Stimulated activated CD8-positive, alpha-beta memory T cell treated with anti-CD3 and anti-CD28 coated beads, Interleukin-2, amount 100 ng/mL, for 48 hours (primary cell): ENCODE measurements around the gene DYNC2H1.
"Not testable (repeated sequence)": the region's sequence is repeated elsewhere in the genome, so short reads cannot be mapped to it uniquely, and the experiment has no call there.

ENCODE experiments used
- DNase-seq, 2 donors: peaks; one replicate each; pipeline ENCODE4 v3.0.0-alpha.2; 2020; ENCODE audit warnings: low read depth in 2 of 2

Gene DYNC2H1

GRCh38 chr11:103141986-103142385, 32.8 kb downstream of the DYNC2H1 start:
- DNase-seq = not testable (repeated sequence)

DNA sequence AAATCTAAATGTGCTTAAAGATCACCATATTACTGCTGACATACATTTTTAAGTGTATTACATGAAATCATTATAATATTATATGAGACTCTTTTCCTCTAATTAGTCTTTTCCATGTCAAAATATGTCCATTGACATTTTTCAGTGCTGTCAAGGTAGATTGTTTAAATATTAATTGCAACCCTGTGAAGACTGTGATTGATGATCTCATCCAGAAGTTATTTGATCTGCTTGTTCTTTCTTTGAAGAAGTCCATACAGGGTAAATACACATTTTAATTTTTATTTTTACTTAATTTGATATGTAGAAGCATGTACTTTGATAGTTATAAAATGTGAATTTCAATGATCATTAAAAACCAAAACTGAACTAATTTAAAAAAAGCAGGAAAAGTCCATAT, 38.4 kb downstream of the DYNC2H1 start:
- DNase-seq = no peak

DNA sequence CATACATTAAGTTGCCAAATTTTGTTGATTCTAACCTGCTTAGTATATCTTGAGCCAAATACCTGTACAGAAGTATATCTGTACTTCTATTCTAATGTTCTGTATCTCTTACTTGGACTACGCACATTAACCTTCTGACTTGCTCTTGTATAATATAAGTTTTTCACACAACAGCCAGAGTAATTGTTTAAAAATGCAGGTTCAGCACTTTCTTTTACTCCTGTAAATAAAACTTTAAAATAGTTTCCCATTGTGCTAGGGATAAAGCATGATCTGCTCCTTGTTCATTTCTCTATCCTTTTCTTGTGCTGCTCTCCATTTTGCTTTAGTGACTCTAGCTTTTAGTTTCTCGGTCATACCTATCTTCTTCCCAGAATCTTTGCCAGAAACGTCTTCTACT, 48.3 kb downstream of the DYNC2H1 start:
- no peak for DNase-seq

- no peak for DNase-seq
These were observed 55.0 kb downstream of the DYNC2H1 start for GRCh38 chr11:103164093-103164796.

- no peak for DNase-seq
These were observed 57.9 kb downstream of the DYNC2H1 start for GRCh38 chr11:103167166-103167565.

GRCh38 chr11:103170865-103171264, 61.6 kb downstream of the DYNC2H1 start:
- DNase-seq = no peak

DNA sequence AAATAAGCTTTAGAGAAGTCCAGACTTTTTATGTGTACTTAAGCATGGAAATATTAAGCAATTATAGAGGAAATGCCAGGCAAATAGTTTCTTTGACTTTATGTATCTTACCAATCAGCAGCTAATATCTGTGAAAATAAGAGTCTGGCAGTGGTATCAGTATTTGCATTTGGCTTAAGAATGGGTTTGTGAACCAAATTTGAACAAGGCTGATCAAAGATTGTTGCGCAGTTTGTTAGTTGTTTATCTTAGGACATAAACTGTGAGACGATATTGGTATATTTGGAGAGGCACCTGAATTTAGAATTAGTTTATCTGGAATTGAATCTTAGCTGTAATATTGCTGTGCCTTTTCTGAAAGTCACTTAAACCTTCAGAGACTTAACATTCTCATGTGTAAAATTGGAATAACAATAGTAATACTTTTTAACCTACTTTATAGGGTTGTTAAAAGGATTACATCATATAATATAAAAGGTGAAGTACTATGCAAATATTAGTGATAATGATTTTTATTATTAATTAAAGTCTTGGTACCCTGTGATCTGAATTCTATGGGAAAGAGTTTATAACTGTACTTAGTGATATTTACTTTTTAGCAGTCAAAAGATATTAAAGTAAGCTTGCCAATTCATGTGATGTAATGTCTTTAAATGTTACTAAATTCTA, 66.4 kb downstream of the DYNC2H1 start:
- DNase-seq = no peak

DNA sequence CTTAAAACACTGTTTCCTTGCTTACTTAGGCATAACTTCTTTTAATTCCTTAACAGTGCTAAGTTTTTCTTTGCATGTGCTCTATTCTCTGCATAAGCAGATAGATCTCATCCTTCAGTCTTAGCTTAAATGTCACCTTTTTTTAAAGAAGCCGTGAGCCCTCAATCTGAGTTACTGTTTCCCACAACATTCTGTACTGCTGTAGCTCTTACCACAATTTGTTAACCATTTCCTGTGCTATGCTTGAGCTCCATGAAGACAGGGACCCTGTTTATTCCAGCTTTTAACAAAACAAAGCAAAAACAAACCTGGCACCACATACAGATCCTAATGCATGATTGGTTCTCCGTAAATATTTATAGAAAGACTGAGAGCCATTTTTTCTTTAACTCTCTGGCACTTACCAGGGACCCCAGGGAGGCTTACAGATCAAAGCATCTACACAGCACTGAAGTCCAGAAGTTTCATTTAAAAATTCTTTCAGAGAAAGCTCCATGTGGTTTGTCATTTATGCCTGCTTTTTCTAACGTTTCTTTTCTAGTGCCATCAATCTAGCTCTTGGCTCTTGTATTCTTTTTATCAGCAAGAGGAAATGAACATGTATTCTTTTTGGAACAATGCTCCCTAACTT, 74.9 kb downstream of the DYNC2H1 start:
- DNase-seq = no peak

- DNase-seq = no peak
These were observed 92.9 kb downstream of the DYNC2H1 start for GRCh38 chr11:103202048-103202651.

- no peak for DNase-seq
These were observed 101.3 kb downstream of the DYNC2H1 start for GRCh38 chr11:103210543-103210942.

GRCh38 chr11:103215812-103216211, 106.6 kb downstream of the DYNC2H1 start:
- no peak for DNase-seq

GRCh38 chr11:103220133-103220532, 110.9 kb downstream of the DYNC2H1 start:
- DNase-seq = no peak

- DNase-seq = no peak
These were observed 113.6 kb downstream of the DYNC2H1 start for GRCh38 chr11:103222806-103223205.

GRCh38 chr11:103228807-103229206, 119.6 kb downstream of the DYNC2H1 start:
- DNase-seq = no peak

GRCh38 chr11:103234974-103235373, 125.7 kb downstream of the DYNC2H1 start:
- DNase-seq = no peak

GRCh38 chr11:103241574-103241973, 132.3 kb downstream of the DYNC2H1 start:
- DNase-seq = no peak

GRCh38 chr11:103254123-103254522, 144.9 kb downstream of the DYNC2H1 start:
- no peak for DNase-seq

DNA sequence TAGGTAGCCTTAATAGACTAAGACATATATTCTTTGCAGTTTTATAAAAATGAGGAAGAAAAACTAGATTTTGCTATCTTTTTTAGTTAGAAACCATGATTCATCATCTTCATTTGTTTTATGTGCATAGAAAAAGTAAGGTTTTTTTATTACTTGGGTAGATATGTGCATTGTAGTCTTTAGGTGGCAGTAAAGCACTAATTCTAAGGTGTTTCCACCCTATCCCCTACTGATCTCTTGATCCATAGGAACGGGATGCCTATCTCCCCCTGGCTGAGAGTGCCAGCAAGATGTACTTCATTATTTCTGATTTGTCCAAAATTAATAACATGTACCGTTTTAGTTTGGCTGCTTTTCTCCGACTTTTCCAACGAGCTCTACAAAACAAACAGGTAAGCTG, 148.1 kb downstream of the DYNC2H1 start:
- no peak for DNase-seq

DNA sequence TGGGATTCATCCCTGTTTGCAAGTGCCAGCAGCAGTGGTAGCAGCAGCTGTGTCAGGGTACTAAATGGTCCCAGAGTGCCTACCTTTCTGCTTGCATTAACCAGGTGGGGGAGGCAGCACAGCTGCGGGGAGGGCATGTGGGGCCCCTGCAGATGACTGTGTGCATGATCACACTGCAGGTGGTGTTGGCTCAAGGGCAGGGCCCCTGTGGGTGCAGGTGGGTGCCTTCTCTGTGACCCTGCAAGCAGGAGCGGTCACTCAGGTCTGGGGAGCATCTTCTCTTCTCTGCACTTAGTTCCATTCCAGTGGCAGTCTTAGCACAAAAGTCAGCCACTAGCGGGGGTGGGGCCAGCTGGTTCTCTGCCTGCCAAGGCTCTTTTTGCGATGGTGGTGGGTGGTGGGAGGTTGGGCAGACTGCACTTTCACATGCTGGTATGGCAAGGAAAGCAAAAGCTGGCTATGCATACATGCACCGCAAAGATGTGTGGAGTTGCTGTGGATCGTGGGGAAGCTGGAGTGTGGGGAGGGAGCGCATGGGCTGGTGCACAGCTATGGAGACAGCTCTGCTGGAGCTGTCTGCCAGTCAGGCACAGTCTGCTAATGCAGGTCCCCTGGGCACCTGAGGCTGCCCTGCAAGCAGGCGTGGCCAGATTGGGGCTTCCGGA, 157.1 kb downstream of the DYNC2H1 start:
- DNase-seq = no peak

DNA sequence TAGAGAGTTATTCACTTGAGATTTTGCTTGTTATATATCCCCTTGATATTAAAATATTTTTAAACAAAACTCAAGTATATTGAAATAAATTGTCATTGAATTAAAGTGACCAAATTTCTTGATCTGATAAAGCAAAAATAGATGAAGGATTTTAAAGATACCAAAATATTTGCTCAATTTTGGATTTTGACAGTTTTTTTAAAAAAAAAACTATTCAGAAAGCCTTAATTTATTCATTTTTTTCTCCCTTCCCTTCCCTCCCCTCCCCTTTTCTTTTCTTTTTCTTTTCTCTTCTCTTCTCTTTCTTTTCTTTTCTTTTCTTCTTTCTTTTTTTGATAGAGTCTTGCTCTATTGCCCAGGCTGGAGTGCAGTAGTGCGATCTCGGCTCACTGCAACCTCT, 163.7 kb downstream of the DYNC2H1 start:
- no peak for DNase-seq

DNA sequence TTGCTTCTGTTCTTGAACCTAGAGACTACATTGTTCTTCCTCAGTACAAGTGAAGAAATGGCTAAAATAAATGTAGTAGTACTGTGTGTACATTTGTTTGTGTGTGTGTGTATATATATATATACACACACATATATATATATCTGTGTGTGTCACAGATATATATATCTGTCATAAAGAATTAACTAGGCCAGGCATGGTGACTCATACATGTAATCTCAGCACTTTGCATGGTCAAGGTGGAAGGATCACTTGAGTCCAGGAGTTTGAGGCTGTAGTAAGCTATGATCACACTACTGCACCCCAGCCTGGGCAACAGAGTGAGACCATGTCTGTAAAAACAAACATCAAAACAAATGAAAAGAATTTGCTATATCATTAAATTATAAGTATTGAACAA, 164.8 kb downstream of the DYNC2H1 start:
- DNase-seq = no peak

GRCh38 chr11:103279821-103280220, 170.6 kb downstream of the DYNC2H1 start:
- DNase-seq = no peak
